HG03095 (cell line): ENCODE data around the gene TTLL5.
A peak's percentile ranks its signal among the peaks of the same experiment; 100 is the strongest.

ENCODE experiments used
- ATAC-seq: cut with Tn5 transposase; IDR thresholded peaks from one replicate; pipeline ENCODE4 v1.9.1; 2021; ENCODE audit warnings: moderate library complexity; ENCODE audit not compliant: unreplicated experiment

The TTLL5 gene

GRCh38 chr14:75861161-75861621 lies 200.1 kb downstream of the TTLL5 start:
- no peak for ATAC-seq

GRCh38 chr14:75863221-75863620 lies 202.2 kb downstream of the TTLL5 start:
- ATAC-seq, result no peak

DNA sequence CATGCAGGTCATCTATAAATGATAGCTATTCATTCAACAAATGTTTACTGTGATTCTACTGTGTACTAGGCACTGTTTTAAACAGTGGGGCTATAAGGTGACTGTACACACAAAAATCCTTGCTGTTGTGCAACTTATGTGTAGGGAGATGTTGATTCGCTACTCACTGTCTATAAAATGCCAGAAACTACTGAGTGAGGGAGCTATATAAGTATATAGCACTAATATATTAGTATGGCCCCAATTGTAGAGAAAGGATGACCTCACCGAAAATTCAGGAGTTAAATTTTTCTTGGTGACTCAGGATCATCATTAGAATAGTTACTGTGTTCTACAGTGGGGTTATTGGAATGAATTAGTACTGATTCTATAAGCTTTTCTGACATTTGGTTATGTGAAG lies 203.3 kb downstream of the TTLL5 start:
- ATAC-seq, result no peak

DNA sequence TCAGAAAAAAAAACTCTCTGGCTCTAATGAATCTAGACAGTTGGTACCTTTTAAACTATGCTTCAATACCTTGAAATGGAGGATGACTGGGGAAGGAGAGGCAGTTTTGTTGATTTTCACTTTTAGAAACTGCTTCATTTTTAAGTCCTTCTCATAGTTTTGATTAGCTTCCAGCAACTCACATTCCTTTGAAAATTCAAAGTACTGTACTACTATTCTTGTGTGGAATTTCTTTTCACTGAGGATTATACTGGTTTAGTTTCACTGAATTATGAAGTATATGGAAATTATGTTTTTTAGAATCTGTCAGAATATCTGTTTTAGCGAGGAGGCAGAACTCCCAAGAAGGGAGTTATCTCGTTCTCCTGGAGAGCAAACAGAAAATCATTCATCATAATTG lies 204.5 kb downstream of the TTLL5 start:
- ATAC-seq, result no peak

DNA sequence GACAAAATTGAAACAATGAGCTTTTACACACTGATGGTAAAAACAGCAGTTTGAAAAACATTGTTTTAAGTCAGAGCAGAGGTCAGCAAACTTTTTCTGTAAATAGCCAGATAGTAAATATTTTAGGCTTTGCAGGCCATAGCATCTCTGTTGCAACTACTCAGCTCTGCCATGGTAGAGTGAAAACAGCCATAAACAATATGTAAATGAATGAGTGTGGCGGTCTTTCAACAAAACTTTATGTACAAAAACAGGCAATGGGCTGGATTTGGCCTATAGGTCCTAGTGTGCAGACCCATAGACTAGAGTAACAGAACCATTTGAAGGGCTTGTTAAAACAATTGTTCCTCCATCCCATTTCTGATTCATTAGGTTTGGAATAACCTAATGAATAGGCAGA lies 205.9 kb downstream of the TTLL5 start:
- ATAC-seq, result no peak

GRCh38 chr14:75871181-75871880 lies 210.3 kb downstream of the TTLL5 start:
- no peak for ATAC-seq

DNA sequence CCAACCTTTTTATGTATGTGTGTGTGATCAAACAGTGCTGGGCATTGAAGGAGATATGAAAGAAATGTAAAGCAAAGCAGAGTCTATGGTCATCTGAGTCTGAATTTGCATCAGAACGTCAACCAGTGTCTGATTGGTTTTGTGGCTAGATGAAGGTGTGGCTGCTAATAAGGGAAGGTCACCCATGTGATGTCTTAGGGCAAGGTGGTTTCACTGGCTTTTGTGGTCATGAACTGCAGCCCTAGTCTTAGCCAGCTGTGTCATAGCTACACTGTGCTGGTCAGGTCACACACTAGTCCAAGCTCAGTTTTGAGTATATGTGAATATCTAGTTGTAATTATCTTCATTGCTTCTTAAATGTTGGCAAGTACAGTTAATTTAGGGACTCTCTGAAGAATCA lies 214.9 kb downstream of the TTLL5 start:
- ATAC-seq, result peak; percentile 98

GRCh38 chr14:75876530-75876929 lies 215.5 kb downstream of the TTLL5 start:
- ATAC-seq, result no peak

- ATAC-seq, result no peak
Measured at GRCh38 chr14:75877292-75877691, 216.2 kb downstream of the TTLL5 start.

DNA sequence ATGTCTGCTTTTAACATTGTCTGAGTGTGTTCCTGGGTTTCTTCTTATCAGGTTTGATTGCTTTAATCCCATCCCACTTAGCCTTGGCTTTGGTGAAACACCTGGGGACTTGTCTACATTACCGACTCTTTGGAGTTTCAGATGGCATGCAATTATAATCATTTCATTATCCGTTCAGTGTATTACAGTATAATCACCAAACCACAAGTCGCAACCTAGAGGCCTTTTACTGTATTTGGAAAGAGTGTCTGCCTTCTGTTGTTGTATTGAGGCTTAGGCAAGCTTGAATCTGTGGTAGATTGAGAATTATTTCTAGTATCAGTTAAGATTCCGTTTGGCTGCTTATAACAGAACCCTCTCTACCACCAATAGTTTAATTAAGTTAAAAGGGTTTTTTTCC lies 216.8 kb downstream of the TTLL5 start:
- no peak for ATAC-seq

- no peak for ATAC-seq
Measured at GRCh38 chr14:75879031-75879430, 218.0 kb downstream of the TTLL5 start.

GRCh38 chr14:75880512-75880911 lies 219.5 kb downstream of the TTLL5 start:
- ATAC-seq, result no peak

- no peak for ATAC-seq
Measured at GRCh38 chr14:75881994-75882393, 220.9 kb downstream of the TTLL5 start.

DNA sequence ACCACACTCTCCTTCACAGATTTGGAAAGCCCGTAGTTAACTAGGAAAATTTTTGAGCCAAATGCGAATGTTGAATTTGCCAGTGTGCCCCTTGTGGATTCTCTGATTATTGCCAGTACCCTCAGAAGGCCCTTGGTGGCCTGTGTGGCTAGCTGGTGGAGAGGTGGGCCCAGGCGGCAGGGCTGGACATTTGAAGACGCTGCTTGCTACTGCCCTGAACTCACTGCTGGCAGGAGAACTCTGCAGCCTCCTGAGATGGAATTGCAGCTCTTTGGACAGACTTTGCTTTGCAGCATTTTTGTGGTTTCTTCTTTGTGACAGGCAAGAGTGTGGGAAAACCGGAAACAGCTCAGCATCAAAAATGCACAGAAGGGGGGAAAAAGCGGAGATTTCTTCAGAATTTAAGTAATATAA lies 223.2 kb downstream of the TTLL5 start:
- no peak for ATAC-seq

DNA sequence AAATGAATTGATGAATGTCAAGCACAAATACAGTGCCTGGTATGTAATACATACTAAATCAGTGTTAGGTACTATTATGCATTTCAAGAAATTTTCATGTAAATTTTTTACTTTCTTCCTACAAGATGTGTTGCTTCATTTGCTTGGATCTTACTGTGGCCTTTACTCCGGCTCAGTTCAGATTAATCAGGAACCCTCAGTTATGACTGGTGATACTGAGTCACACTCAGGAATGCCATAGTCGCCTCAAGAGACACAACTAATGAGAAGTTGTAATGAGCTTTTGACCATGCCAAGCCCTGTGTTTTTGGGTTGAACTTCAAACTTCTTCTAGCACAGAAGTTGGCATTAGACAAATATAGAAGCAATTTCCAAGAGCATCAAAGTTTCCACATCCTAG lies 224.8 kb downstream of the TTLL5 start:
- ATAC-seq, result no peak

DNA sequence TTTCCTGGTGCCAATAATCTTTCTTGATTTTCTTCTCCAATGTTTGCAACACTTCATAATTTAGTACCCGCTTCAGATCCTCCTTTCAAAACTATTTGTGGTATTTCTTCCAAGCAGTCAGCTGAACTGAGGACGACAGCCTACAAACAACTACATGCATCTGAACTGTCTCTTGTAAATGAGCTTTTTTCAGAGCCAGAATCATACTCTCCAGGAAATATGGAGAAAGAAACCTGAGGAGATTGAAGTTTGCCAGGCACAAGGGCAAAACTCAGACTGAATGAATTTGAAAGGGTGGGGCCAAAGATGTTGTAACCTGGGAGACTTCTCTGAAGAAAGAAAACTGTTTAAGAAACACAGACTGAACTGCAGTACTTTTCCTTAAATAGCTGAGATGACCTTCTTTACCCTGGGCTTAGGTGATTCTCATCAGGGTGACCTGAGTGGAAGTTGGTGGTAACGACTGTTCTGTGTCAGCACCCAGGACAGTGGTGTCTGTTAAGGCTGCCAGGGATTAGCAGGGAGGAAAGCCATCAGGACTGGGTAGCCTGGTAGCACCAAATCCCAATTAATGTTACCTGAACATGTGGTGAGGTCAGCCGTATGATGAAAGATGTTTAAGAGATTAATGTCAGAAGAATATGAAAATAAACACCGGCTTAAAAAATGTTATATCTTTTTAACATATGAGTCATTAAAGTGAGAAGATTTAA lies 225.7 kb downstream of the TTLL5 start:
- ATAC-seq, result no peak

DNA sequence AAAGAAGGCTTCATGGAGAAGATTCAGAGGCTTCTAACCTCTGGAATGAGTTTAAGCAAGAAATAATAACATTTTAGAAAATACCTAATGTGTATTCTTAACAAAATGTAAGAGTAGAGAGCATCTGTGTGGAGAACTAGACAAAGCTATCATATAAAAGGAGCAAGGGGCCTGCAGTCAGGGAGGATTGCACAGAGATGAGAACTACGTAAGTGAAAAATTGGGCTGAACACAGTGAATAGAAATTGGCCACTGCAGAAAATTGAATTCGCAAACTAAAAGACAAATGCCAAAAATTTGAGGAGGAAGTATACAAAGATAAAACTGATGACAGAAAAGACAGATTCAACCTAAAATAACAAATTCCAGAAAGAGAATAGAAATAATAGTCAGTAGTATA lies 227.9 kb downstream of the TTLL5 start:
- no peak for ATAC-seq

DNA sequence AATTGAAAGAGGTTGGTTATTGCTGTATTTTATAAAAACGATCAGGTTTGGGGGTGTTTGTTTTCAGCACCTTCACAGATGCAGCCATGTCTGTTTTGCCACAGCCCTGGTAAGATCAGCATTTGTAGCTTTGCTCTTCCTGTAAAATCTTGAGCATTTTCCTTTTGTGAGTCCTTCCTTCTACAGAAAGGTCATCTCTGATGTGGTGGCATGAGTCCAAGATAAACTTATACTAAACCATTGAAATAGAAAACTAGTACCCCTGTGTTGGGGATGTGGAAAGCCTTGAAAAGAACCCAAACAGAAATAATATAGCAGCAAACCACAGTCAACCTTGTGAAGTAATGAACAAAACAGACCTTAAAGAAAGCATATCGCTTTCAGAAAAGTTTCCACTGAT lies 235.3 kb downstream of the TTLL5 start:
- ATAC-seq, result no peak

GRCh38 chr14:75904311-75904710 lies 243.3 kb downstream of the TTLL5 start:
- no peak for ATAC-seq

GRCh38 chr14:75905147-75905904 lies 244.3 kb downstream of the TTLL5 start:
- no peak for ATAC-seq

- ATAC-seq, result no peak
Measured at GRCh38 chr14:75906228-75906627, 245.2 kb downstream of the TTLL5 start.
